HG03575 (cell line): ENCODE data around the gene ANKS4B.
"Not testable (repeated sequence)": the region's sequence is repeated elsewhere in the genome, so short reads cannot be mapped to it uniquely, and the experiment has no call there.

Experiments used
- ATAC-seq: cut with Tn5 transposase; IDR thresholded peaks from one replicate; pipeline ENCODE4 v1.9.1; 2021; ENCODE audit not compliant: unreplicated experiment, insufficient number of reproducible peaks, low FRiP score; ENCODE audit errors: extremely low read depth

ANKS4B gene, protein sequence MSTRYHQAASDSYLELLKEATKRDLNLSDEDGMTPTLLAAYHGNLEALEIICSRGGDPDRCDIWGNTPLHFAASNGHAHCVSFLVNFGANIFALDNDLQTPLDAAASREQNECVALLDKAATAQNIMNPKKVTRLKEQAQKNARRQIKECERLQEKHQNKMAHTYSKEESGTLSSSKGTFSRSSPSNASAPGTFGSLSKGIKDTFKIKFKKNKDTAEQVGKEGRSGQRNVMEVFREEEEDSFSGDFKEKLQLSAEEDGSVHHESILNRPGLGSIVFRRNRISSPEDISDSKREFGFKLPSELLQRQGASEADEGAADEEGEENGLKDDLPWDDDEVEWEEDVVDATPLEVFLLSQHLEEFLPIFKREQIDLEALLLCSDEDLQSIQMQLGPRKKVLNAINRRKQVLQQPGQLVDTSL

DNA sequence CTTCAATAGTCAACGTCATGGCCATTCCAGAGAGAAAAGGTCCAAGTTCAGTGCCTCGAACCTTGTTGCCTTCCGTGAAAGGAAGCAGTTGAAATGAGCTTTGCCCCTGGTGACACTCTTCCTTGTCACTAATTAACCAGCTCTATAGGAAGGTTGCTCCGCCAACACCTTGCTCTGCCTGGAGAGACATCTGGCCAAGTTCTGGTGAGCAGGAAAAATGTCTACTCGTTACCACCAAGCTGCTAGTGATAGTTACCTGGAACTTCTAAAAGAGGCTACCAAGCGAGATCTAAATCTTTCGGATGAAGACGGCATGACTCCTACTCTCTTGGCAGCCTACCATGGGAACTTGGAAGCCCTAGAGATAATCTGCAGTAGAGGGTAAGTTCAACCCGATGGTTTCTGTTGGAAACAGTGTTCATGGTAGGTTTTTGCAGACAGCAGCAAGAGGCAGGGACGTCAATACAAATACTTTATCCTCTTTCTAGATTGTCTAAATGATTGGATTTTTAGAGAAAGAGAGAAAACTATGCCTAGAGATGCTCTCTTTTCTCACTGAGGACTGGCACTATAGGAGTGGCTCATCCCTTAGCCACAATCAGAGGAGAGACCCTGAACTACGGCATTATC, at the start of gene ANKS4B:
Gene ANKS4B (plus strand): TSS at position 179 of the 630 bp plus-strand sequence. CDS start 39 bp downstream, at position 218.
- ATAC-seq: no peak

DNA sequence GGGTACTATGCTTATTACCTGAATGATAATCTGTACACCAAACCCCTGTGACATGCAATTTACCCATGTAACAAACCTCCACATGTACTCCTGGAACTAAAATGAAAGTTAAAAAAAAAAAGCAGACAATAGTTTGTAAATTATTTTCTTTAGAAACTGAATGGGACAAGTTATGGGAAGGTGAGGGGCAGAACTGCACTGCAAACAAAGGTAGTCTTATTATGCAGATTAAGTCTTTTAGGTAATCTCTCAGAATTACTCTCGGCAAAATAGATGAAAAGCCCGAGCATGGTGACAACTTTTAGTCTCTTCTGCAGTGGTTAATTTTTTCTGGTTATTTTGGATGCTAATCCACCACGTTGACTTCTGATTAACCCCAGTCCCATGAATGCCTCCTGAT, 49.5 kb upstream of the ANKS4B start:
- no peak for ATAC-seq

DNA sequence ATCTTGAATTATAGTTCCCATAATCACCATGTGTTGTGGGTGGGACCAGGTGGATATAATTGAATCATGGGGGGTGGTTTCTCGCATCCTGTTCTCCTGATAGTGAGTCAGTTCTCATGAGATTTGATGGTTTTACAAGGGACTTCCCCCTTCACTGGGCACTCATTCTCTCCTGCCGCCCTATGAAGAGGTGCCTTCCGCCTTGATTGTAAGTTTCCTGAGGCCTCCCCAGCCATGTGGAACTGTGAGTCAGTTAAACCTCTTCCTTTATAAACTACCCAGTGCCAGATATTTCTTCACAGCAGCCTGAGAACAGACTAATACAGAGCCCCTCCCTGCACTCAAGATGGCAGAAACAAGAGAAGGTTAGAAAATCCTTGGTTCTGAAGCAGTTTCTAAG, 48.7 kb upstream of the ANKS4B start:
- ATAC-seq: no peak

DNA sequence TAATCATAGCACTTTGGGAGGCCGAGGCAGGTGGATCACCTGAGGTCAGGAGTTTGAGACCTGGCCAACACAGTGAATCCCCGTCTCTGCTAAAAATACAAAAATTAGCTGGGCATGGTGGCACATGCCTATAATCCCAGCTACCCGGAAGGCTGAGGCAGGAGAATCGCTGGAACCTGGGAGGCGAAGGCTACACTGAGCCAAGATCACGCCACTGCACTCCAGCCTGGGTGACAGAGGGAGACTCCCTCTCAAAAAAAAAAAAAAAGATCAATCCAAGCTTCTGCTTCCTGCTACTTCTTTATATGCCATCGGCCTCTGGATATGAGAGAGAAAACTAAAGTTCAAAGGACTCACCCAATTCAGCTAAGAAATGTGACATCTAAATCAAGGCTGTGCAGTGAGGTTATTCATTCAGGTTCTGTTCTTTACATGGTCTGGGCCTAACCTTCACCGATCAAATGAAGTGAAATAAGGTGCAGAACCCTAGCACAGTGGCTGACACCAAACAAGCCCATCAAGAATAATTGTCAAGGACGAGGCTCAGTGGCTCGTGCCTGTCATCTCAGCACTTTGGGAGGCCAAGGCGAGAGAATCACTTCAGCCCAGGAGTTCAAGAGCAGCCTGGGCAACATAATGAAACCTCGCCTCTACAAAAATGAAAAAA, 47.7 kb upstream of the ANKS4B start:
- ATAC-seq: no peak

DNA sequence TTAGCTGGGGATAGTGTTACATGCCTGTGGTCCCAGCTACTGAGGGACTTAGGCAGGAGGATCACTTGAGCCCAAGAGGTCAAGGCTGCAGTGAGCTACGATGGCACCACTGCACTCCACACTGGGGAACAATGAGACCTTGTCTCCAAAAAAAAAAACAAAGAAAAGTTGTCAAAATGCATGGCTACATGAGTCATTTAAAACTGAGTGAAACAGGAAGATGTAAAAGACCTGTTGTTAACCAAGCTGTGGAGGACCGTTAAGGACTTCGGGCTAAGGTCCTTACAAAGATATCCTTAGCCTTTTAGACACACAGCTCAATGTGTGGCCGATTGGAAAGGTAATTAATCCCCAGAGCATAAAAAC, 47.2 kb upstream of the ANKS4B start:
- no peak for ATAC-seq

DNA sequence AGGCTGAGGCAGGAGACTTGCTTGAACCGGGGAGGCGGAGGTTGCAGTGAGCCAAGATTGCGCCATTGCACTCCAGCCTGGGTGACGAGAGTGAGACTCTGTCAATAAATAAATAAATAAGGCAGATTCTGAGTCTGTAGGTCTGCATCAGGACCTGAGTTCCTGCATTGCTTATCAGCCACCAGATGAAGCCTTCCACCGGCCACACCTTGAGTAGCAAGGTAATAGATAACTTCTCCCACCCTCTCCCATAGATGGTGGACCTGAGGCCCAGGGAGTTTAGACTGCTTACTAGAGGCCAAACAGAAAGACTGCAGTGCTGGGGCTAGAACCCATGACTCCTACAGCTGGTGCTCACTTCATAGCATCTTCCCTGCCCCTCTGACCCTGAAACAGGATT, 44.2 kb upstream of the ANKS4B start:
- ATAC-seq: no peak

DNA sequence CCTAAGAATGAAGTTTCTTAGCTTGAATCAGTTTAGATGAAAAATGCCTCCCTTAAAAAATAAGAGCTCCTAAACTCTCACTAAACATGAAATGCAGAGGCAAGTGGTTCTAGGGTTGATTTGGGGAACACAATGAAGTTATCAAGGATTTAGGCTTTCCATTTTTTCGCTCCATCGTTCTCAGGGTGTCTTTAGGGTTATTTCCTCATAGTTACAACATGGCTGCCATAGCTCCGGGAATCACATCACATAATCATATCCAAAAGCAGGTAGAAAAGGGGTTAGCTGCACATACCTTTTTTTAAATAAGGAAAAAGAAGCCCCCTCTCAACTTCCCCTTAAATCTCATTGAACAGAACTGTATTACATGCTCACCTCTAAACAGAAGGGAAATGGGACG, 43.5 kb upstream of the ANKS4B start:
- no peak for ATAC-seq

DNA sequence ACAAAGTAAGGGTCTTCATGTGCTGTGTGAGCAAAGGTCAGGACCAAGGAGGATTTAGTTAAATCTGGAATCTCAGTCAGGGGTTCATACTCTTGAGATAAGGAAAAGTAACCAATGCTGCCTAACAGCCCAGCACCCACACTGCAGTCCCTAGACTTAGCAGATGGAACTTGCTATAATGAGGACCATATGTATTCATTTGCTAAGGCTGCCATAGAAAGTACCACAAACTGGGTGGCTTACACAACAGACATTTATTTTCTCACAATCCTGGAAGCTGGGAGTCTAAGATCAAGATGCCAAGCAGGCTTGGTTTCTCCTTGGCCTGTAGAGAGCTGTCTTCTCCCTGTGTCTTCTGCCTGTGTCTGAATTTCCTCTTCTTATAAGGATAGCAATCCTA, 42.9 kb upstream of the ANKS4B start:
- ATAC-seq: no peak

DNA sequence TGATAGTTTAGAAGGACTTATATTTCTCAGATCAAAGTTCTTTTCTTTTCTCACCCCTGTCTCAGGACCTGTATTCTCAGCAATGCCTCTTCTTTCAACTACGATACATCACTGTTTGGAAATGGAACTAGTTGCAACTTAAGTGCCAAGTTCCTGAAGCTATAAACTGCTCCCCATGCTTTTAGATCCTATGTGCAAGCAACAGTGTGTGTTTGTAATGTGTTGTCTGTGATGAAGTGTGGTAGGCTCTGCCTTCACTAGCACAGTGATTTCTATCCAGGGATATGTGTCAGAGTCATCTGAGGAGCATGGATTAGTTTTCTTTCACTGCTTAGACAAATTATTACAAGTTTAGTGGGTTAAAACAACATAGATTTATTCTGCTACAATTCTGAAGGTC, 40.5 kb upstream of the ANKS4B start:
- ATAC-seq: no peak

DNA sequence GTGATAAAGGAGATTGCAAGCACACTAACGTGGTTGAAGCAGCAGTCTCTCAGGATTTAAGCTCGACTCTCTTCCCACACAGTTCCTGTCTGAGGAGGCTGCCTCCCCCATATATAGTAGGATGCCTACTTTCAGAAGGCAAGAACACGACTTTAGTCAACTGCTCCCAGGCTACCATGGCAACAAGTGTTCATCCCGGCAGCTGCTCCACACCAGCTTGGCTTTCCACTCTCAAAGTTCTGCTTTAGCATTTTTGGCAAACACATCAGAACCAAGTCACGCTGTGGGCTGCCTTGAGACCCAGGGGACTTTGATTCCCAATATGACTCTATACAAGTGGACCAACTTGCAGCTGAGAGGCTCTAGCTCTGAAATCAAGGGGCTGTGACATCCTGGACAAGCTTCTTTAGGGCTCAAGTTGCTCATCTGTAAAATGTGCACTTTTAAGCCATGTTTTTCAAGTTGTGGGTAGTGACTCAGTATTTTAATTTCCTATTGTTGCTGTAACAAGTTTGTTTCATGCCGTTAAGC, 38.7 kb upstream of the ANKS4B start:
- ATAC-seq: no peak

DNA sequence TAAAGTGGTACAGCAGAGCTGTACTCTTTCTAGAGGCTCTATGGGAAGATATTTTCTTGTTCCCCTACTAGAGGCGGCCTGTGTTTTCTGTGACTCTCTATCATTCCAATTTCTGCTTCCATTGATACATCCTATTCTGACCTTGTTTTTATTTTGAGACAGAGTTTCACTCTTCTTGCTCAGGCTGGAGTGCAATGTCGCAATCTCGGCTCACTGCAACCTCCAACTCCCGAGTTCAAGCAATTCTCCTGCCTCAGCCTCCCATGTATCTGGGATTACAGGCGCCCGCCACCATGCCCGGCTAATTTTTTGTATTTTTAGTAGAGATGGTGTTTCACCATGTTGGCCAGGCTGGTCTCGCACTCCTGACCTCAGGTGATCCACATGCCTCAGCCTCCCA, 38.2 kb upstream of the ANKS4B start:
- ATAC-seq: not testable (repeated sequence)

DNA sequence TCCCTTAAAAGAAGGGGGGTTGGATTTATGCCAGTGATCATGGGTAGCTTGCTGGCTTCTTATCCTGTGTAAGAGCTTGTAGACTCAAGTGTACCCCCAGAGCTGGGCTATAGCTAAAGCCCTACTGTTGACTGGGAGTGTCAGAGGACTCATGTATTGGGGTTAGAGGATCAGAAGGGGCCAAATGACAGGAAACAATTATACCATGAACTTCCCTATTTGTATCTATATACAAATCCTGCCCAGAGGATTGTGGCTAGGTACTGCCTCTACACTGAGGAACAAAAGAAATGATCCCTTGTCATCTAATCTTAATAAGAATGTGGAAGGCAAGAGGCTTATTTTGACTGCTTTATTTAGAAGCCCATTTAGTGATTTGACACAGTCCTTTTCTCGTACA, 36.4 kb upstream of the ANKS4B start:
- ATAC-seq: no peak

DNA sequence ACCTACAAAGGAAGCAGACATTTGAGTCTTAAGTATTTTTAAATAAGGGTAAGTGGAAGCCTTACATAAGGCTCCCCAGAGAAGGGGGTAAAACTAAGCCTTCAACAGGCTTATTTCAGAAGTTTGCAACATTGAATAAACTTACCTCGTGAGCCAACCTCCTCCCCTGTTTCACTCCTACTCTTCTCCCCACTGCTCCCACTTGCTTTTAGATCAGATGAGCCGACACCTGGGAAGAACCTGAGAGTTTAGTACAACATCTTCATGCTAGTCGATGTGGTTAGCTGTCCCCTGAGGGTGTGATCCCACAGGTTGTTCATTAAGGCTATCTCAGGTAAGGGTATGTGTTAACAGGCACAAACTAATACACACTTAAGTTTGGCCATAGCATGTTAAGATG, 35.9 kb upstream of the ANKS4B start:
- no peak for ATAC-seq

DNA sequence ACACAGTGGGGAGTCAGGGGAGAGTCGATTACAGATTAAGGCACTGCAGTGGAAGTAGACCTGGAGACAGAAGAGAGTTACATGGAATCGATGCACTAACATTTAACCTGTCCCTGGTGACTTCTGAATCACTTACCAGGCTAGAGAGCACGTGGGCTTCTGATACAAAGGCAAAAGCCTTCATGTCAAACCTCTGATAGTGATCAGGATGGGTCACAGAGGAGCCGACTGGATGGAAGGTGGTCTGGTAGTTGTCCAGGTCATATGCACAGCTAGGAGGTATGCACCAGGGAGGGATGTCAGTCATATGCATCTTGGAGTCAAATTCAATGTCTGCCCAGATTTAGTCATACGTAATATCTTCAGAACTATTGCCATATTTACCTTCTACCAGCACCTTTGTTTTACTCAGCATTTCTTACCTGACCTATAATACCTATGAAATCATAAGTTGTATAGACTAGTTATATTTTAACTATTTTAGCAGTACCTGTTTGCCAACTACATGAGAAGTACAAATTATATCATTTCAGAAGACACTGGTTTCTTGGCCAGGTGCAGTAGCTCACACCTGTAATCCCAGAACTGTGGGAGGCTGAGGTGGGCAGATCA, 33.8 kb upstream of the ANKS4B start:
- ATAC-seq: no peak

DNA sequence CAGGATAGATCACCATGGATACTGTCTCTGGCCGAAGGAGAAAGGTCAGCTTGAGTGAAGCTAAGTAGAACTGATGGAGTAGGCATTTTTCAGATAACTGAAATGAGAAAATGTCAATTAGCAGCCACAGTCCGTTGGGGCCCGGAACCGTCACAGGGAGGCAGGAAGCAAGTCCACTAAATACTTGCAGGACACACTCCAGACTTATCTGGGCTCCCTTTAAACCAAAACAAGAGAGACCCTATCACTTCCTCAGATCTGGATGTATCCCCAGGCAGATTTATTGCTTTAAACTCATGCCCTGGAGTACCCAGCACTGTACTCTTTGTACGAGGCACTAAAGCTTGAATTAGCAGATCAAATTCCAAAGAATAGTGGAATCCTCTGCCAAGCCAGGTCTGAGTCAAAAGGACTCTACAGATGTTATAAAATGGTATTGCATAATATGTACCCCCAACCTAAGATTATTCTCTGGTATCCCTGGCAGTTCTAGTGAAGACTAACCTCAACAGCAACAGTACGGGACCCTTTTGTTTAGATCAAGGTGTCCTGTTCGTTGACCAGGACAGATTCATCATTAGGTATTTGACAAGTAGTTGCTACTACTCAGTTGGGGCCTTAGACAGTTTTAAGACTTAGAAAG, 30.2 kb upstream of the ANKS4B start:
- ATAC-seq: no peak

DNA sequence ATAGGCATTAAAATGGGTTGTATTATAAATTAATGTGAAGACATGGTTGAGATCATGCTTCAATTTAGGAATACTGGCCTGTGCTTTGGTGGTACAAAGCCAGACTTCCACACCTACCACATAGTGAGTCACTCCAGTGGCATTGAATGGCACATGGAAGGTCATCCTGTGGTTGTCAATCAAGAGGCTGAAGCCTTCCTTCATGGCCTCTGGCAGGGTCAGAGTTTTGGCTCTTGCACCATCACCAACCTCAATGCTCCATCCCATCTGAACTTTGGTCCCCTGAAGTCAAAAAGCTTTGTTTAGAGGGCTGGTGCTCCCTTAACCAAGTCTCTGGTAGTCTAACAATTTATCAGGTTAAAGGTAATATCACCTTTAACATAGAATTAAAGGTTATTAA, 28.2 kb upstream of the ANKS4B start:
- no peak for ATAC-seq

DNA sequence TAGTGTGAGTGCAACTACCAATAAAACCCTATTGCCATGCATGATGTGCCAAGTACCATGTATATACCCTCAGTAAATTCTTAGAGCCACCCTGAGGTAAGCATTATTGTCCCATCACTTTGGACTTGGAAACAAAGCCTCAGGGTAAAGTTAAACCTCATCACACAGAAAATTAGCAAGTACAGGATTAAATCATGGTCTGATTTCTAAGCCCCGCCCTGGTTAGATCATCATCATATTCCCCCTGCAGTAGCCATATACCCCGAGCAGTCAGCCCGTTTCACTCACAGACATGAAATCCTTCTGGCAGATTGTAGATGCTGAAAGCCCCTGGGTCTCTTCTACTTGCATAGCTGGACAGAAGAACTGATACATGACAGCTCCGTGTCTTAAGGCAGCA, 26.9 kb upstream of the ANKS4B start:
- ATAC-seq: no peak

DNA sequence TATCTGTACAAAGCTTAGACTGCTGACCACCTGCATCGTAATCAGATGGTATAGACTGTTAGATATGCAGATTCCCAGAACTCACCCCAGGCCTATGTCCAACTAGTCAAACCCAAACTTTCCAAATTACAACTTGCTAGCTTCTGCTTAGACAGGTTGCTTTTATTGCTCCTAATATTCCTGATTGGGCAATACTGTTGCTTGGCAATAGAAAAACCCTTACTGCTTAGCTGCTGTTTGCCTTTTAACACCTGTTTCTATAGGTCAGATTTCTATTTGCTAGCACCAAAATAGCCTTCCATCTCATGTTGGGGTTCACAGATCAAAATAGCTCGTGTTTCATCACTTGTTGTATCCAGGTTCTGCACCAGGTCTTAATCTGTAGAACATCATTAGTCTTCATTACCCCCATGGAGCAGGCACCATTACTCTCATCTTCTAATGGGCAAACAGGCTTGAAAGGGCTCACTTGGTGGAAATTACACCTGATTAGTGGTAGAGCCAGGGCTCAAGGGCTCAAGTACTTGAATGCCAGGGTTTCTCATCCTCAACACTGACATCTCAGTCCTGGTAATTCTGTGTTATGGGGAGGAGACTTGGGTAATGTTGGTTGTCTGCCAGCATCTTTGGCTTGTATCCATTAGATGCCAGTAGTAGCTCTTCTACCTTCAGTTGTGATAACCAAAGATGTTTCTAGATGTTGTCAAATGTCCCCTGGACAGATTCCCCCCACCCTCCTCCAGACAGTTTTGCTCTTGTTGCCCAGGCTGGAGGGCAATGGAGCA, 24.9 kb upstream of the ANKS4B start:
- no peak for ATAC-seq
